GM21423 (cell line): ENCODE data around the gene RAB35.
A peak's percentile ranks its signal among the peaks of the same experiment; 100 is the strongest.

ENCODE experiments used
- ATAC-seq: cut with Tn5 transposase; IDR thresholded peaks from one replicate; pipeline ENCODE4 v1.9.1; 2021; ENCODE audit warnings: mild to moderate bottlenecking, moderate library complexity; ENCODE audit not compliant: unreplicated experiment

Gene RAB35

GRCh38 chr12:120090206-120090605 is 26.3 kb downstream of the RAB35 start:
- no peak for ATAC-seq

- no peak for ATAC-seq
Observed at GRCh38 chr12:120089796-120090195, 26.8 kb downstream of the RAB35 start.

GRCh38 chr12:120089105-120089504 is 27.4 kb downstream of the RAB35 start:
- no peak for ATAC-seq

- peak; percentile 97 for ATAC-seq
Observed at GRCh38 chr12:120086801-120087621, 29.5 kb downstream of the RAB35 start.

- ATAC-seq: no peak
Observed at GRCh38 chr12:120085920-120086645, 30.5 kb downstream of the RAB35 start.

- no peak for ATAC-seq
Observed at GRCh38 chr12:120081641-120082040, 34.9 kb downstream of the RAB35 start.

GRCh38 chr12:120079411-120080400 is 36.8 kb downstream of the RAB35 start:
- no peak for ATAC-seq

- ATAC-seq: no peak
Observed at GRCh38 chr12:120078868-120079267, 37.7 kb downstream of the RAB35 start.

GRCh38 chr12:120077260-120077659 is 39.3 kb downstream of the RAB35 start:
- ATAC-seq: no peak

GRCh38 chr12:120076651-120077050 is 39.9 kb downstream of the RAB35 start:
- no peak for ATAC-seq

GRCh38 chr12:120075034-120075616 is 41.4 kb downstream of the RAB35 start:
- no peak for ATAC-seq

- ATAC-seq: no peak
Observed at GRCh38 chr12:120072472-120073249, 43.9 kb downstream of the RAB35 start.

- no peak for ATAC-seq
Observed at GRCh38 chr12:120071493-120072020, 45.0 kb downstream of the RAB35 start.

- no peak for ATAC-seq
Observed at GRCh38 chr12:120069278-120069677, 47.3 kb downstream of the RAB35 start.

- no peak for ATAC-seq
Observed at GRCh38 chr12:120067901-120068300, 48.7 kb downstream of the RAB35 start.

- ATAC-seq: no peak
Observed at GRCh38 chr12:120067084-120067869, 49.3 kb downstream of the RAB35 start.

- no peak for ATAC-seq
Observed at GRCh38 chr12:120066341-120066740, 50.2 kb downstream of the RAB35 start.

- ATAC-seq: no peak
Observed at GRCh38 chr12:120065472-120065871, 51.1 kb downstream of the RAB35 start.
